HG03432 (cell line): Measurements from ENCODE around the gene LRRIQ4.

Experiments
- ATAC-seq: cut with Tn5 transposase; IDR thresholded peaks from one replicate; pipeline ENCODE4 v1.9.1; 2021; ENCODE audit warnings: mild to moderate bottlenecking, moderate library complexity; ENCODE audit not compliant: unreplicated experiment

LRRIQ4 gene

GRCh38 chr3:169809230-169809795 lies 3.4 kb upstream of the LRRIQ4 start:
- ATAC-seq: no peak

DNA sequence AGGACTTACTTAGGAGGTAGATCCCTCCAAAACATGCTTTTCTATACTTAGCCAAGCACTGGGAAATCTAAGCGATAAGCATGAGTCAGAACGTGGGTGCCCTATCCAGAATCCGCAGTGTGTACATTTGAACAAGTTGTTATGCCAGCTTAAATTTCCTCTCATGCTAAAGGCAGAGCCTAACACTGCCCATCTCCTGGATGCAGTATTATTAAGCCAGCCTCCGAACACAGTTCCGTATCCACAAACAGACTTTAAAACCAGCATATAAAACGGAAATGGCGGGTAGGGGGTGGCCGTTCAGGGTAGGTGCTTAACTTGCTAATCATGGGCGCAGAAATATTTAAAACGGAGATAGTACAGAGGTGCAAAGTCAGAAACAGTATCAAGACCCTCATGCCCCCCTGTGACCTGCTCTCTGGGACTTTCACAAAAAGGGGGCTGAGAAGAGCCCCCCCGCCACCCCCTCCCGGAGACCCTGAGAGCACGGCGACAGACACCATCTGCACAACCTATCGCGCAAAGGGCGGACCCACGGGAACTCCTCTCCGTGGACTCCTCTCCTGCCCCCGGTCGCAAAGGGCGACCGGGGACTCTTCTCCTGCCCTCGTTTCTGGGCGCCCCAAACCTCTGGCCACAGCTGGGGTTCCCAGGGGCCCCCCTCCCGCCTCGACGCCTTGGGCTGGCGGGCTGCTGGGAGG lies 889 bp upstream of the LRRIQ4 start:
- ATAC-seq: peak; percentile 16

DNA sequence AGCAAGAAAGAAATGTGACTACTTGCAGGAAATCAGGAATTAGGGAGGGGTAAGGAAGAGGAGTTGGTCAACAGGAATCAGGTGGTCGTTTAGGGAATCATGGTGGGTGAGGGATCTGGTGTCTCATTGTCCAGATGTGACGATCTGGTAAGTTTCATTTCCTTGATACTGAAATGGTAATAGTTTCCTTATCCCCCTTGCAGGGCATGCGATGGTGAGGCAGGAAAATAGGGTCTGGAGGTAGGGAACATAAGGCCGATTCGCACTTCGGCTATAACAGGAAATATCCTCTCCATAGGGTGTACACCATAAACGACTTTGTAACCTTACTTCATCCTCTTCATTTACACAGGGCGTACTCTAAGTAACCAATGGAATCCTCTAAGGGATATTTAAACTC lies 608 bp downstream of the LRRIQ4 start:
- no peak for ATAC-seq

GRCh38 chr3:169813757-169814517 lies 1.3 kb downstream of the LRRIQ4 start:
- ATAC-seq: peak; percentile 83

DNA sequence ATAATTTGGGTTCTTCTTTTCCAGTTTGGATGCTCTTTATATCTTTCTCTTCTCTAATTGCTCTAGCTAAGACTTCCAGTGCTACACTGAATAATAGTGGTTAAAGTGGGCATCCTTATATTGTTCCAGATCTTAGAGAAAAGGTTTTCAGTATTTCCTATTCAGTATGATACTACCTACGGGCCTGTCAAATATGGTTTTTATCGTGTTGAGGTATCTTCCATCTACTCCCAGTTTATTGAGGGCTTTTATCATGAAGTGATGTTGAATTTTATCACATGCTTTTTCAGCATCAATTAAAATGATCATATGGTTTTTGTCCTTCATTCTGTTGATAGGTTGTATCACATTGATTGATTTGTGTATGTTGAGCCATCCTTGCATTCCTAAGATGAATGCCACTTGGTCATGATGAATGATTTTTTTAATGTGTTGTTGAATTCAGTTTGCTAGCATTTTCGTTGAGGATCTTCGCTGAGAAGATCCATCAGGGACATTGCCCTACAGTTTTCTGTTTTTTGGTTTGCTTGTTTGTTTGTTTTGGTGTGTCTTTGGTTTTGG lies 3.0 kb downstream of the LRRIQ4 start:
- ATAC-seq: no peak

- ATAC-seq: no peak
These were observed 5.6 kb downstream of the LRRIQ4 start for GRCh38 chr3:169818316-169818715.

DNA sequence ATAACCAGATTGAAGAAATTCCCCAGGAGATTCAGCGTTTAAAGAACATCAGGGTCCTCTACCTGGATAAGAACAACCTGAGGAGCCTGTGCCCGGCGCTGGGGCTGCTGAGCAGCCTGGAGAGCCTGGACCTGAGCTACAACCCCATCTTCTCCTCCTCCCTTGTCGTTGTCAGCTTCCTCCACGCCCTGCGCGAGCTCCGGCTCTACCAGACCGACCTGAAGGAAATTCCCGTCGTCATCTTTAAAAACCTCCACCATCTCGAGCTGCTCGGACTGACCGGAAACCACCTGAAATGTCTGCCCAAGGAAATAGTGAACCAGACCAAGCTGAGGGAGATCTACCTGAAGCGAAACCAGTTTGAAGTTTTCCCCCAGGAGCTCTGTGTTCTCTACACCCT lies 9.4 kb downstream of the LRRIQ4 start:
- no peak for ATAC-seq

DNA sequence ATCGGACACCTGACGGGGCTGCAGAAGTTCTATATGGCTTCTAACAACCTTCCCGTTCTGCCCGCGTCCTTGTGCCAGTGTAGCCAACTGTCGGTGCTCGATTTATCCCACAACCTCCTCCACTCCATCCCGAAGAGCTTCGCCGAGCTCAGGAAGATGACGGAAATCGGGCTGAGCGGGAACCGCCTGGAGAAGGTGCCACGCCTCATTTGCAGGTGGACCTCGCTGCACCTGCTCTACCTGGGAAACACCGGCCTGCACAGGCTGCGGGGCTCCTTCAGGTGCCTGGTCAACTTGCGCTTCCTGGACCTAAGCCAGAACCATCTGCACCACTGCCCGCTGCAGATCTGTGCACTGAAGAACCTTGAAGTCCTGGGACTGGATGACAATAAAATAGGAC lies 9.9 kb downstream of the LRRIQ4 start:
- ATAC-seq: no peak

DNA sequence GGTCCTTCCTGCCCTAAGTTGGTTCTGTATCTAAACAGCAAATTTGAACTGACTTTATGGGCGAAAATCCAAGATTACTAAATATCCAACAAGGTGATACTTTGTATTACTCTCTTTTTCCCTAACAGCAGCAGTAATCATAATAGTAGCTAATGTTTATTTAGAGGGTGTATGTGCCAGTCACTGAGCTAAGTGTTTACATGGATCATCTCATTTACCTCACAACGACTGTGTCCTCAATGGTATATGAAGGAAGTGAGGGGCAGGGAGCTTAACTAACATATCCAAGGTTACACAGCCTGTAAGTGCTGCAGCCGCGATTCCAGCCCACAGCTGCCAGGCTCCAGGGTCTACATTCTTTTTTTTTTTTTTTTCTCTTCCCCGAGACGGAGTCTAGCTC lies 10.3 kb downstream of the LRRIQ4 start:
- ATAC-seq: no peak

GRCh38 chr3:169825316-169825715 lies 12.6 kb downstream of the LRRIQ4 start:
- no peak for ATAC-seq

DNA sequence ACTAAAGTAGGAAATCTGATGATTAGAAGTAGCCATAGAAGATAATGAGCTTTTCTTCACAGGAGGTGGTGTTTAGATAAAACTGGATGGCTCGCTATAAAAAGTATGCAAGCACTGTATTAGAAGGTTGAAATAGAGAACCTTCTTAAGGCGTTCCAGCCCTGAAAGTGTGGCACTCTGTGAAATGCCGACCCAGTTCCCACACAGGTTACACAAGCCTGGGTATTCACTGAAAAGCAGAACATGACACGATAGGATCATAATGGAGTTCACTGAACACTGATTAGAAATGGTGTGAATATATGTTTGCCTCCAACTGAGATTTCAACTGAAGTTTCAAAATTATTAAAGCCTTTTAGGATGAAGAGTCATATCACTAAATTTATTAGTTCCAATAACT lies 15.0 kb downstream of the LRRIQ4 start:
- no peak for ATAC-seq

GRCh38 chr3:169835533-169835932 lies 22.9 kb downstream of the LRRIQ4 start:
- peak; percentile 5 for ATAC-seq

GRCh38 chr3:169836078-169836941 lies 23.6 kb downstream of the LRRIQ4 start:
- peak; percentile 85 for ATAC-seq

GRCh38 chr3:169836942-169837275 lies 24.2 kb downstream of the LRRIQ4 start:
- ATAC-seq: no peak

- no peak for ATAC-seq
These were observed 25.9 kb downstream of the LRRIQ4 start for GRCh38 chr3:169838511-169839030.

- ATAC-seq: peak; percentile 94
These were observed 28.5 kb downstream of the LRRIQ4 start for GRCh38 chr3:169841171-169841570.

DNA sequence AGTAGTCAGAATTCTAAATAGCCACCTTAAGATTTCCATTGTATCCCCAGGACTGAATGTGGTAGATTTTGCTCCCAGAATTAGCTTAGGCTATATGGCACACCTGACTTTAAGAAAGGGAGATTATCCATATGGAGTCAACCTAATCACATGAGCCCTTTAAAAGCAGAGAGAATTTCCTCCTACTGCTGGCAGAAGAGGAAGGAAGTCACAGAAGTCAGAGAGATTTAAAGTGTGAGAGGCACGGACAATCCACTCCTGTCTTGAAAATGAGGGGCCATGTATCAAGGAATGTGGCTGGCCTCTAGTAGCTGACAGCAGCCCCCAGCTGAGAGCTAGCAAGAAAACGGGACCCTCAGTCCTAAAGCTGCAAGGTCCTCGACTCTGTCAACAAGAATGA lies 30.3 kb downstream of the LRRIQ4 start:
- no peak for ATAC-seq

DNA sequence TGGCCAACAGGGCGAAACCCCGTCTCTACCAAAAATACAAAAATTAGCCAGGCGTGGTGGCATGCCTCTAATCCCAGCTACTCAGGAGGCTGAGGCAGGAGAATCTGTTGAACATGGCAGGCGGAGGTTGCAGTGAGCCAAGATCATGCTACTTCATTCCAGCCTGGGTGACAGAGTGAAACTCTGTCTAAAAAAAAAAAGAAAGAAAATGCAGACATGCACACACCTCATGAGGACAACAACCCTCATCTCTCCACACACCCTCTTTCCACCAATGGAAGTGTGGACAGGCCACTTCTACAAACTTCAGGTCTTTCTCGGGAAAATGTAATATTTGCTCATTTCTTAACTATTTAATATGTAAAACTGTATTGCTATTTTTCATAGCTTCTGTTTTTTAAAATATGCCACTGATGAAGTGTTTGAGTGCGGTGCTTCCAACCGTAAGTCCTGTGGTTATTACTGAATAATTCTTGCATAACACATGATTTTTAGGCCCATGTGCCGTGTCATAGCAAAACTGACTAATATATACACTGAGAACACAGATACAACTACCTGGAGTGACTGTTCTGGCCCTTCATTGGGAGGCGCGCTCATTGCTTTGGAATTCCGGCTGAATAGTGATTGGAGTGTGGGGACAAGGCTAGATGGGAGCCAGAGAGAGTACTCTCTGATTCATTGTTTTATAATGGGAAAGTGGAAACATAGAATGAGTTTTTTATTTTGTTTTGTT lies 34.0 kb downstream of the LRRIQ4 start:
- ATAC-seq: peak; percentile 99

DNA sequence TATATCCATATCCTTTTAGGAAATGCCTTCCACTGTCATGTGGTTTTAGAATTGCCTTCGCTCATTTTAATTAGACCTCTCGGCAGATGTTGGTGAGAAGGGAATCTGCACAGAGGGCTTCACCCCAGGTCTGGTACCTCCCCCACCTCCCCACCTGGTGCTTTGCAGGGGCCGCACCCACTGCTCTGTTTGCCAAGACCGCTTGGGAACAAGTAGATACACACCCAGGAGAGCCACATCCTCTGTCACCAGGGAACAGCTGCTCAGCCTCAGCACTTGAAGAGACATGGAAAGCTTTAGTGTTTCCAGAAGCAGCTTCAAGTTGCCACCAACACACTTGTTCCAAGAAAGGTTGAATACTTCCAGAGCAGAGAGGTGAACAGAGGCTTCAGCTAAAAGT lies 35.2 kb downstream of the LRRIQ4 start:
- no peak for ATAC-seq

DNA sequence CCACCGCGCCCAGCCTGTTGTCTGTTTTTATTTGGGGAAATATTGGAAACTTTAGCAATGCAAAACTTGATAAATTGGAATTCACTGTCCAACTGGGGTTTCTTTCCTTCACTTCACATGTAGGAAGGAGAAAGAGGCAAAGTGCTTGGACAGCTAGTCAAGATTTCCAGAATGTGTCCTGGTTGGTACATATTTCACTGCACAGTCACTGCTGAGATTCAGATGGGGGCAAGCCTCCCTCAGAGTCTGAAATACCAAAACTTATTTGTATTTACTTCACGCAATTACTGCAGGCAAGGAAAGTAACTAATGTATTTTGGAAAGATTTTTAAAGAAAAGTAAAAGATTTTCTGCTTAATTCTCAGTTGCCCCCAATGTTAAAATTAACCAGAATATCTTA lies 36.1 kb downstream of the LRRIQ4 start:
- no peak for ATAC-seq
